GM18907 (cell line): ENCODE measurements around the gene HOXD3.

Experiments
- ATAC-seq: cut with Tn5 transposase; IDR thresholded peaks from one replicate; pipeline ENCODE4 v1.9.1; 2021; ENCODE audit warnings: mild to moderate bottlenecking, moderate library complexity; ENCODE audit not compliant: unreplicated experiment

HOXD3 gene

GRCh38 chr2:176175709-176176607 lies 18.9 kb downstream of the HOXD3 start:
- ATAC-seq: no peak

- no peak for ATAC-seq
Observed at GRCh38 chr2:176177580-176178037, 20.5 kb downstream of the HOXD3 start.

DNA sequence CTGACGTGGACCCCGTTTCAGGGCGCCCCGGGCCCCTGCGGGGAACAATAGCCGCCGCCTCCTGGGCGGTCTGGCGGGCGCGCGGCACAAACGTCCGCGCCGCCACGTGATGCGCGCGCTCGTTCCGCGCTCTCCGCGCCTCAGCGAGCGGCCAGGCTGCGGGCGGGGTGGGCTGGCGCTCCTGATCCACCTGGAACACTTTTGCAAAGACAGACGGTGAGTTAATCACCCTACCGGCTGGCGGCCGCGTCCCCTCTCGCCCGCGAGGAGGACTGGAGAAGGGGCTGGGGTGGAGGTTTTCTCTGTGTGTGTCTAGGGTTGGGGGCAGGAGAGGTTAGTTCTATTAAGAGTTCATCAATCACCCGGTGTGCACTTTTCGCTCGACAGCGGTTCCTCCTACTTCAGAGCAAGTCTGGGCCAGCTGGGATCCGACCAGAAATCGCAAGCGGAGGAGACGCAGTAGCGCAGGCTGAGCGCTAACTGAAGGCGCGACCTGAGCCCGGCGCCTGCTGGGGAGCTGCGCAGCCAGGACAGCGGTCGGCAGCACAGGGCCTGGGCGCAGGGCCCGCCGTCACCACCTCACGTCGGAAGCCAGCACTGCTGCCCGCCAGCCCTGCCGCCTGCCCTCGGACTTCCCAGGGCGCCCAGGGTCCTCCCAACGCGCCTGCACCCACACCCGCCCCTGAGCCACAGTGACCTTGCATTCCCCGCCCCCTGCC lies 21.1 kb downstream of the HOXD3 start:
- no peak for ATAC-seq

GRCh38 chr2:176178757-176179295 lies 21.7 kb downstream of the HOXD3 start:
- ATAC-seq: no peak

- no peak for ATAC-seq
Observed at GRCh38 chr2:176181551-176181950, 24.4 kb downstream of the HOXD3 start.

- no peak for ATAC-seq
Observed at GRCh38 chr2:176182671-176183070, 25.6 kb downstream of the HOXD3 start.

- no peak for ATAC-seq
Observed at GRCh38 chr2:176184749-176185148, 27.6 kb downstream of the HOXD3 start.

- ATAC-seq: no peak
Observed at GRCh38 chr2:176186024-176186423, 28.9 kb downstream of the HOXD3 start.

DNA sequence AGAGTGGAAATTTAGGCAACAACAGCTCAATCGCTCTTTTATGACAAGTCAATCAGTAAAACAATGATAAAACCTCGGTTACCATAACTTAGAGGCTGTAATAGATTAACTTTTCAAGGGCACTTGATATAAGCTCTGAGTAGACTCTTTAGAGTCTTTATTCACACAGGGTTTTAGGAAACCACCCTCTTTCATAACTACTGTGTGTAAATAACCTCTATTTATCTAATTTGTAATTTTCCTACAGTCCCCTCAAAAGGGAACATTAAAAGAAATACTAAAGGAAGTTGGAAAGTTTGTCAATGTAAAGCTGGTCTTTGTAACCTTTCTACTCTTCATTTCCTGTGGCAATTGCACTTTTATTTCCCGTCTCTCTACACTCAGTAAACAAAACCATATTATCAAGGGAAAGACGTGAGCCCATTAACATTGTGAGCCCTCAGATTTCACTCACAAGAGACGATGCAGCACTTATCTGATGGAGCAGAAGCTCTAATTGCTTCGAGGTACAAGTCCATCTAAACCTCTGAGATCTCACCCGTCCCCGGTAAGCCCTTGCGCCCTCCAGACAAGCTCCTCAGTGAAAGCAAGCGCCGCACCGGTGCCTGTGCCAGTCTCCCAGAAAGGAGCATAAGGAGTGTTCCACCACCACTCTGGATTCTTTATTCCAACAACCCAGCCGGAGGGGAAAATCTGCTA lies 30.2 kb downstream of the HOXD3 start:
- ATAC-seq: no peak

- no peak for ATAC-seq
Observed at GRCh38 chr2:176187899-176188773, 31.0 kb downstream of the HOXD3 start, which contains the start of gene HOXD1. Gene HOXD1, plus strand, starts transcription at chr2:176188668. Its CDS starts 134 bp downstream, at chr2:176188802.

- no peak for ATAC-seq
Observed at GRCh38 chr2:176188774-176189680, 31.9 kb downstream of the HOXD3 start.

- no peak for ATAC-seq
Observed at GRCh38 chr2:176189681-176190641, 32.9 kb downstream of the HOXD3 start.

GRCh38 chr2:176192351-176192750 lies 35.2 kb downstream of the HOXD3 start:
- no peak for ATAC-seq

- no peak for ATAC-seq
Observed at GRCh38 chr2:176193048-176193447, 35.9 kb downstream of the HOXD3 start.

DNA sequence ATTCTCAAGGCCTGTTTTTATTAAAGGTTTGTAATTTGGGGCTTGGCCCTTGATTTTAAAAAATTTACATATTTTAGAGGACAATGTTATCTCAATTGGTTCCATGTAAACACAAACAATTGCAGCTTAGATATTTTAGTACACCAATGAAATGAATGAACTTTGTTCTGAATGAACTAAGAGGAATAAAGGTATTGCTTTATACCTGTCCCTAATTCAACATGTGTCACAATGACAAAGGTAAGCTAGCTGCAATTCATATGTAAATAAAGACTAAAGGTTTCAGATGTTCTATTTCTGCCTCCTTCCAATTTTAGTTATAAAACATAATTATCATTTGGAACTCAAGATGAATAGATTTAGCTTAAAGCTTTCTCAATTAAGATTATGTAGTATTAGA lies 42.8 kb downstream of the HOXD3 start:
- no peak for ATAC-seq

DNA sequence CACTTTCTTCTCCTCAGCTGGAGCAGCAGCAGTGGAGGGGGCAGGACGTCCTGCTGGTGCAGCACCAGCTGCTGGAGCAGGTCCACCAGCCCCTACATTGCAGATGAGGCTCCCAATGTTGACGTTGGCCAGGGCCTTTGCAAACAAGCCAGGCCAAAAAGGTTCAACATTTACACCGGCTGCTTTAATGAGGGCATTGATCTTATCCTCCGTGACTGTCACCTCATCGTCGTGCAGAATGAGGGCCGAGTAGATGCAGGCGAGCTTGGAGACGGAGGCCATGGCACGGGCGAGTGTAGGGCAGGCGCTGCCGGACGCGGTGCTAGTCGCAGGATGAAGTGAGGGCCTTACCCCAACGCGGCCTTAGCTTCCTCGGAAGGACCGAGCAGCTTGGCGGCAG lies 43.9 kb downstream of the HOXD3 start:
- ATAC-seq: no peak

DNA sequence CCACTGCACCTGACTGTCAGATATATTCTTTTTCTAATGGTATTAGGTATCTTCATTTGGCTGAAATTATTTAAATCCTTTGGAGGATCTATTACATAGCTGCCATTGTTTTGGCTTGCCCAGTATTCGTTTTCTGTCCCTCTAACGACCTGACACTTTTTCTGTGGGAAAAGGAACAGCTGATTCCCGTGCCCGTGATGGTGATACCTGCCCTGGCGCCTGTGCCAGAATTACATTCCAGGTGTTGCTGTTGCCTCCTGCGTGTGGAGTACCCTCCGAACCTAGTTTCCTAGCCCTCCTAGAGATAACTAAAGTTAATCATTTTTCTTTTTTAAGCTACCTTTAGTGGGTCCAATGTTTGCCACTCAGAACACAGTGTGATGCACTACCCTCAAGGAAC lies 45.4 kb downstream of the HOXD3 start:
- no peak for ATAC-seq

DNA sequence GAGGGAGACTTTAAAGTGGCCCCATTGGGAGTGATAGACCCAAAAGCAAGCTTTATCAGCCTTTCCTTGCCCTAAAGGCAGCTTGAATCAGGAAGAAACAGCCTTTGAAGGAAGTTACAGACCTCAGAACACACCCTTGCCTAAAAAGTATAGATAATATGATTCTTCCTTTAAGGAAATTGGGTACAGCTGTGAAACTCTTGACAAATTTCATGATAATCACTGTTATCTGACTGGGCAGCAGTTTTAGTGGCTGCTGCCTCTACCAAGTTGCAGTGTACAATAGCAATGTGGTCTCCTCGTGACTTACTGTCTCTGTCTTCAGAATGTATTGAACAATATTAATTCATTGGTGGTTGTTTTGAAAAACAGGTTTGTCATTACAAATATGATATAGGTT lies 48.0 kb downstream of the HOXD3 start:
- ATAC-seq: no peak
